ENCODE measurements around the gene TRIM66. TPM values are rescaled to one million over a fixed set of nuclear protein-coding genes. Genes with fewer than 3 reads are reported as not detected.

The TRIM66 gene
- total and polyA plus RNA-seq, 2 experiments from 2014 or later, result 1.0 to 3.3 TPM

DNA sequence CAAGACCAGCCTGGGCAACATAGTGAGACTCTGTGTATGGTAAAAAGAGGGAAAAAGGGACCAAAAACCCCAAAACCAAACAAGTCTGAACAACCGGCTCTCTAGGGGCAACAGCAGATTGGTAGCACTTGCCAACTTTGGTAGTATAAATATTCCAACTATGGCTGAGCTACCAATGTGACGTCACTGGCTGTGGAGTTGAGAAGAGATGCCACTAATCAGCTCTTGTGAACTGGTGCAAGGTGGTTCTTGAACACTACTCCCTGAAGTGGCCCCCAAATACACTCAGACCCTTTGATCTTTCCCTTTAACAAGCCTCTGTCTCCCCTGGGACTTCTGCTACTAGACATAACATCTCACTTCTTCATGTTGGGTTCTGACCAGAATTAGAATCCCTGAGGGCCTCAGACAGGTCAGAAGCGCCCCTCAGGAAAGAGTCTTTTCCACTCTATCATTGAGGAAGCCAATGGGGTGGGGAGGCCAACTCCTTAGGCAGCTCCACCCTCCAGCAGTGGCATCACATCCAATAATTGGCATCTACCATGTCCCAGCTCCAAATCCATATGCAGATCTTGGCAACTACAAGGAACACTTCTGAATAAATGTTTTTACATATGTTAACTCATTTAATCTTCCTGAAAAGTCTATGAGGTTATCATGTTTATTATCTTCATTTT lies 49.3 kb upstream of the TRIM66 start:
- no peak overlapping the region for H3K4me3 ChIP-seq
- no peaks in the 10 kb centered on the region for H3K27me3 ChIP-seq (ENCODE audit: insufficient read depth)
- H3K27ac ChIP-seq (ENCODE audit: low read depth), result no peak overlapping the region
- H3K27me3 Mint-ChIP-seq (ENCODE audit: insufficient read depth, low read depth, poor library complexity), result peaks cover 7% of the 10 kb centered on the region
- no peaks in the 10 kb centered on the region for H3K9me3 Mint-ChIP-seq
- DNase-seq (ENCODE audit: low spot score) (no peak), ATAC-seq (no peak)
- H3K27ac Mint-ChIP-seq, result no peak overlapping the region
- H3K4me2 ChIP-seq, result no peak overlapping the region
- no peaks in the 10 kb centered on the region; the same call in 2 of the 3 replicates for H3K36me3 Mint-ChIP-seq (ENCODE audit: low read depth)
- H3K79me2 ChIP-seq (replicated peaks; ENCODE audit: insufficient read depth), result no peaks in the 10 kb centered on the region
- no peaks in the 10 kb centered on the region for H3K36me3 ChIP-seq (ENCODE audit: insufficient read depth)
- no peak overlapping the region for H3K4me3 Mint-ChIP-seq
- TF ChIP-seq EZH2 (IDR thresholded peaks at IDR 0.05; ENCODE audit: low read depth, unreplicated experiment) (no peak), ZNF114 (CRISPR knock-in tag; IDR thresholded peaks at IDR 0.05) (no peak), JUNB (IDR thresholded peaks at IDR 0.05; ENCODE audit: unreplicated experiment) (no peak), EZH2phosphoT487 (IDR thresholded peaks at IDR 0.05; ENCODE audit: unreplicated experiment) (no peak), CREB1 (CRISPR knock-in tag; IDR thresholded peaks at IDR 0.05; ENCODE audit: low read depth) (no peak), NANOG (IDR thresholded peaks at IDR 0.05; ENCODE audit: borderline replicate concordance) (no peak)
- TF ChIP-seq, protein P1, sequence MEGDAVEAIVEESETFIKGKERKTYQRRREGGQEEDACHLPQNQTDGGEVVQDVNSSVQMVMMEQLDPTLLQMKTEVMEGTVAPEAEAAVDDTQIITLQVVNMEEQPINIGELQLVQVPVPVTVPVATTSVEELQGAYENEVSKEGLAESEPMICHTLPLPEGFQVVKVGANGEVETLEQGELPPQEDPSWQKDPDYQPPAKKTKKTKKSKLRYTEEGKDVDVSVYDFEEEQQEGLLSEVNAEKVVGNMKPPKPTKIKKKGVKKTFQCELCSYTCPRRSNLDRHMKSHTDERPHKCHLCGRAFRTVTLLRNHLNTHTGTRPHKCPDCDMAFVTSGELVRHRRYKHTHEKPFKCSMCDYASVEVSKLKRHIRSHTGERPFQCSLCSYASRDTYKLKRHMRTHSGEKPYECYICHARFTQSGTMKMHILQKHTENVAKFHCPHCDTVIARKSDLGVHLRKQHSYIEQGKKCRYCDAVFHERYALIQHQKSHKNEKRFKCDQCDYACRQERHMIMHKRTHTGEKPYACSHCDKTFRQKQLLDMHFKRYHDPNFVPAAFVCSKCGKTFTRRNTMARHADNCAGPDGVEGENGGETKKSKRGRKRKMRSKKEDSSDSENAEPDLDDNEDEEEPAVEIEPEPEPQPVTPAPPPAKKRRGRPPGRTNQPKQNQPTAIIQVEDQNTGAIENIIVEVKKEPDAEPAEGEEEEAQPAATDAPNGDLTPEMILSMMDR (conservative IDR thresholded peaks at IDR 0.05; ENCODE audit: low read depth in 2 of 2), result no peak
- TF ChIP-seq, protein P2, sequence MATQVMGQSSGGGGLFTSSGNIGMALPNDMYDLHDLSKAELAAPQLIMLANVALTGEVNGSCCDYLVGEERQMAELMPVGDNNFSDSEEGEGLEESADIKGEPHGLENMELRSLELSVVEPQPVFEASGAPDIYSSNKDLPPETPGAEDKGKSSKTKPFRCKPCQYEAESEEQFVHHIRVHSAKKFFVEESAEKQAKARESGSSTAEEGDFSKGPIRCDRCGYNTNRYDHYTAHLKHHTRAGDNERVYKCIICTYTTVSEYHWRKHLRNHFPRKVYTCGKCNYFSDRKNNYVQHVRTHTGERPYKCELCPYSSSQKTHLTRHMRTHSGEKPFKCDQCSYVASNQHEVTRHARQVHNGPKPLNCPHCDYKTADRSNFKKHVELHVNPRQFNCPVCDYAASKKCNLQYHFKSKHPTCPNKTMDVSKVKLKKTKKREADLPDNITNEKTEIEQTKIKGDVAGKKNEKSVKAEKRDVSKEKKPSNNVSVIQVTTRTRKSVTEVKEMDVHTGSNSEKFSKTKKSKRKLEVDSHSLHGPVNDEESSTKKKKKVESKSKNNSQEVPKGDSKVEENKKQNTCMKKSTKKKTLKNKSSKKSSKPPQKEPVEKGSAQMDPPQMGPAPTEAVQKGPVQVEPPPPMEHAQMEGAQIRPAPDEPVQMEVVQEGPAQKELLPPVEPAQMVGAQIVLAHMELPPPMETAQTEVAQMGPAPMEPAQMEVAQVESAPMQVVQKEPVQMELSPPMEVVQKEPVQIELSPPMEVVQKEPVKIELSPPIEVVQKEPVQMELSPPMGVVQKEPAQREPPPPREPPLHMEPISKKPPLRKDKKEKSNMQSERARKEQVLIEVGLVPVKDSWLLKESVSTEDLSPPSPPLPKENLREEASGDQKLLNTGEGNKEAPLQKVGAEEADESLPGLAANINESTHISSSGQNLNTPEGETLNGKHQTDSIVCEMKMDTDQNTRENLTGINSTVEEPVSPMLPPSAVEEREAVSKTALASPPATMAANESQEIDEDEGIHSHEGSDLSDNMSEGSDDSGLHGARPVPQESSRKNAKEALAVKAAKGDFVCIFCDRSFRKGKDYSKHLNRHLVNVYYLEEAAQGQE (IDR thresholded peaks at IDR 0.05; ENCODE audit: unreplicated experiment), result no peak
- TF ChIP-seq, protein P3, sequence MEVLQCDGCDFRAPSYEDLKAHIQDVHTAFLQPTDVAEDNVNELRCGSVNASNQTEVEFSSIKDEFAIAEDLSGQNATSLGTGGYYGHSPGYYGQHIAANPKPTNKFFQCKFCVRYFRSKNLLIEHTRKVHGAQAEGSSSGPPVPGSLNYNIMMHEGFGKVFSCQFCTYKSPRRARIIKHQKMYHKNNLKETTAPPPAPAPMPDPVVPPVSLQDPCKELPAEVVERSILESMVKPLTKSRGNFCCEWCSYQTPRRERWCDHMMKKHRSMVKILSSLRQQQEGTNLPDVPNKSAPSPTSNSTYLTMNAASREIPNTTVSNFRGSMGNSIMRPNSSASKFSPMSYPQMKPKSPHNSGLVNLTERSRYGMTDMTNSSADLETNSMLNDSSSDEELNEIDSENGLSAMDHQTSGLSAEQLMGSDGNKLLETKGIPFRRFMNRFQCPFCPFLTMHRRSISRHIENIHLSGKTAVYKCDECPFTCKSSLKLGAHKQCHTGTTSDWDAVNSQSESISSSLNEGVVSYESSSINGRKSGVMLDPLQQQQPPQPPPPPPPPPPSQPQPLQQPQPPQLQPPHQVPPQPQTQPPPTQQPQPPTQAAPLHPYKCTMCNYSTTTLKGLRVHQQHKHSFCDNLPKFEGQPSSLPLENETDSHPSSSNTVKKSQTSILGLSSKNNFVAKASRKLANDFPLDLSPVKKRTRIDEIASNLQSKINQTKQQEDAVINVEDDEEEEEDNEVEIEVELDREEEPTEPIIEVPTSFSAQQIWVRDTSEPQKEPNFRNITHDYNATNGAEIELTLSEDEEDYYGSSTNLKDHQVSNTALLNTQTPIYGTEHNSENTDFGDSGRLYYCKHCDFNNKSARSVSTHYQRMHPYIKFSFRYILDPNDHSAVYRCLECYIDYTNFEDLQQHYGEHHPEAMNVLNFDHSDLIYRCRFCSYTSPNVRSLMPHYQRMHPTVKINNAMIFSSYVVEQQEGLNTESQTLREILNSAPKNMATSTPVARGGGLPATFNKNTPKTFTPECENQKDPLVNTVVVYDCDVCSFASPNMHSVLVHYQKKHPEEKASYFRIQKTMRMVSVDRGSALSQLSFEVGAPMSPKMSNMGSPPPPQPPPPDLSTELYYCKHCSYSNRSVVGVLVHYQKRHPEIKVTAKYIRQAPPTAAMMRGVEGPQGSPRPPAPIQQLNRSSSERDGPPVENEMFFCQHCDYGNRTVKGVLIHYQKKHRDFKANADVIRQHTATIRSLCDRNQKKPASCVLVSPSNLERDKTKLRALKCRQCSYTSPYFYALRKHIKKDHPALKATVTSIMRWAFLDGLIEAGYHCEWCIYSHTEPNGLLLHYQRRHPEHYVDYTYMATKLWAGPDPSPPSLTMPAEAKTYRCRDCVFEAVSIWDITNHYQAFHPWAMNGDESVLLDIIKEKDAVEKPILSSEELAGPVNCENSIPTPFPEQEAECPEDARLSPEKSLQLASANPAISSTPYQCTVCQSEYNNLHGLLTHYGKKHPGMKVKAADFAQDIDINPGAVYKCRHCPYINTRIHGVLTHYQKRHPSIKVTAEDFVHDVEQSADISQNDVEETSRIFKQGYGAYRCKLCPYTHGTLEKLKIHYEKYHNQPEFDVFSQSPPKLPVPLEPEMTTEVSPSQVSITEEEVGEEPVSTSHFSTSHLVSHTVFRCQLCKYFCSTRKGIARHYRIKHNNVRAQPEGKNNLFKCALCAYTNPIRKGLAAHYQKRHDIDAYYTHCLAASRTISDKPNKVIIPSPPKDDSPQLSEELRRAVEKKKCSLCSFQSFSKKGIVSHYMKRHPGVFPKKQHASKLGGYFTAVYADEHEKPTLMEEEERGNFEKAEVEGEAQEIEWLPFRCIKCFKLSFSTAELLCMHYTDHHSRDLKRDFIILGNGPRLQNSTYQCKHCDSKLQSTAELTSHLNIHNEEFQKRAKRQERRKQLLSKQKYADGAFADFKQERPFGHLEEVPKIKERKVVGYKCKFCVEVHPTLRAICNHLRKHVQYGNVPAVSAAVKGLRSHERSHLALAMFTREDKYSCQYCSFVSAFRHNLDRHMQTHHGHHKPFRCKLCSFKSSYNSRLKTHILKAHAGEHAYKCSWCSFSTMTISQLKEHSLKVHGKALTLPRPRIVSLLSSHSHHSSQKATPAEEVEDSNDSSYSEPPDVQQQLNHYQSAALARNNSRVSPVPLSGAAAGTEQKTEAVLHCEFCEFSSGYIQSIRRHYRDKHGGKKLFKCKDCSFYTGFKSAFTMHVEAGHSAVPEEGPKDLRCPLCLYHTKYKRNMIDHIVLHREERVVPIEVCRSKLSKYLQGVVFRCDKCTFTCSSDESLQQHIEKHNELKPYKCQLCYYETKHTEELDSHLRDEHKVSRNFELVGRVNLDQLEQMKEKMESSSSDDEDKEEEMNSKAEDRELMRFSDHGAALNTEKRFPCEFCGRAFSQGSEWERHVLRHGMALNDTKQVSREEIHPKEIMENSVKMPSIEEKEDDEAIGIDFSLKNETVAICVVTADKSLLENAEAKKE (CRISPR knock-in tag; IDR thresholded peaks at IDR 0.05), result no peak
- H3K9me2 ChIP-seq (ENCODE audit: insufficient read depth), result 0 out of 2 replicates have a peak, but pooled peaks cover 8% of the 10 kb centered on the region
- H3K4me1 Mint-ChIP-seq, result peaks cover 2% of the 10 kb centered on the region; the same call in 2 of the 3 replicates
- no peak overlapping the region for H2AFZ ChIP-seq
- H3K4me1 ChIP-seq (ENCODE audit: insufficient read depth), result no peaks in the 10 kb centered on the region
- no peaks in the 10 kb centered on the region for H3F3A ChIP-seq (replicated peaks; ENCODE audit: low read depth)
- H4K20me1 ChIP-seq (replicated peaks; ENCODE audit: insufficient read depth), result no peaks in the 10 kb centered on the region
